Calu3 (cell line): ENCODE measurements around the gene RANBP2. TPM values are rescaled to one million over a fixed set of nuclear protein-coding genes. Genes with fewer than 3 reads are reported as not detected.

Experiments used
- BruUV-seq: library from RNA; stranded (reverse); fragments of 400-500 nt; replicated peaks from 2 replicates; lab custom pipeline; 2021; lab: Mats Ljungman, UMichigan
- CTCF ChIA-PET: fragments of 300-600 bp; sonication (Branson Sonifier 250); formaldehyde crosslinking; loops from one replicate; lab custom pipeline; 2022; ENCODE audit warnings: antibody characterized with exemption; lab: Charles Lee
- DNase-seq: peaks from one replicate; pipeline ENCODE4 v3.0.0; 2022
- H3K27ac Mint-ChIP-seq: one replicate; pipeline ENCODE4 v1.8.0; 2022; ENCODE audit warnings: mixed read lengths; ENCODE audit not compliant: unreplicated experiment
- H3K27me3 Mint-ChIP-seq: one replicate; pipeline ENCODE4 v1.8.0; 2022; ENCODE audit warnings: mixed read lengths; ENCODE audit not compliant: unreplicated experiment
- H3K36me3 Mint-ChIP-seq: one replicate; pipeline ENCODE4 v1.8.0; 2022; ENCODE audit warnings: mild to moderate bottlenecking, moderate library complexity, mixed read lengths; ENCODE audit not compliant: insufficient read depth, unreplicated experiment
- H3K4me1 Mint-ChIP-seq: one replicate; pipeline ENCODE4 v1.8.0; 2022; ENCODE audit warnings: mild to moderate bottlenecking, low read depth, mixed read lengths; ENCODE audit not compliant: unreplicated experiment
- H3K4me3 Mint-ChIP-seq: one replicate; pipeline ENCODE4 v1.8.0; 2022; ENCODE audit warnings: mild to moderate bottlenecking, low read depth, moderate library complexity, mixed read lengths; ENCODE audit not compliant: unreplicated experiment
- H3K9me3 Mint-ChIP-seq: one replicate; pipeline ENCODE4 v1.8.0; 2022; ENCODE audit warnings: low read depth, mixed read lengths; ENCODE audit not compliant: unreplicated experiment
- CTCF ChIP-seq: fragments of 200-600 bp; IDR thresholded peaks from one replicate; pipeline ENCODE4 v1.8.0; 2022; ENCODE audit warnings: antibody characterized with exemption; ENCODE audit not compliant: unreplicated experiment
- intact Hi-C: fragments of 100-400 bp; cut with micrococcal nuclease; formaldehyde crosslinking; loops from one replicate; pipeline ENCODE4 v1.10.0; 2022; ENCODE audit not compliant: unreplicated experiment
- total RNA-seq: library from RNA; stranded (reverse); gene quantifications from 2 replicates; pipeline ENCODE4 v1.2.3, GENCODE V29; 2022

The RANBP2 gene
- total RNA-seq, 1 experiment from 2014 or later, result 64.9 TPM

GRCh38 chr2:108776475-108776874, 57.2 kb downstream of the RANBP2 start:
- no peak for DNase-seq
- Mint-ChIP-seq H3K4me1 (no peaks in the 10 kb centered on the region), H3K36me3 (peaks cover 52% of the 10 kb centered on the region), H3K27ac (no peak overlapping the region), H3K4me3 (no peak overlapping the region), H3K9me3 (no peaks in the 10 kb centered on the region), H3K27me3 (no peaks in the 10 kb centered on the region)
- TF ChIP-seq CTCF, result no peak
- intact Hi-C loops, result no loop called here
- CTCF ChIA-PET, result no interaction called here
- BruUV-seq, result no TSS peak

- no peak overlapping the region for H3K27ac Mint-ChIP-seq
- intact Hi-C loops, result no loop called here
- TF ChIP-seq CTCF, result no peak
- peaks cover 50% of the 10 kb centered on the region for H3K36me3 Mint-ChIP-seq
- CTCF ChIA-PET, result no interaction called here
- no peak overlapping the region for H3K4me3 Mint-ChIP-seq
- no peak for DNase-seq
- no TSS peak for BruUV-seq
- H3K9me3 Mint-ChIP-seq, result no peaks in the 10 kb centered on the region
- H3K27me3 Mint-ChIP-seq, result no peaks in the 10 kb centered on the region
- no peaks in the 10 kb centered on the region for H3K4me1 Mint-ChIP-seq
These were observed 59.6 kb downstream of the RANBP2 start for GRCh38 chr2:108778857-108779256.

- H3K9me3 Mint-ChIP-seq, result no peaks in the 10 kb centered on the region
- peak overlapping the region; percentile 56 for H3K27ac Mint-ChIP-seq
- intact Hi-C loops, result no loop called here
These were observed 66.7 kb downstream of the RANBP2 start for GRCh38 chr2:108786008-108786353.

GRCh38 chr2:108786354-108787215, 67.3 kb downstream of the RANBP2 start, which contains the start of gene CCDC138:
TSS of gene CCDC138 (plus strand) at chr2:108786771. CDS start at chr2:108786823, 52 bp downstream.
- peak; percentile 94 for DNase-seq
- CTCF ChIA-PET, result no interaction called here
- Mint-ChIP-seq H3K9me3 (no peaks in the 10 kb centered on the region), H3K4me3 (peak within 1 kb of the TSS; percentile 85), H3K27ac (peak within 1 kb of the TSS; percentile 56), H3K27me3 (no peaks in the 10 kb centered on the region), H3K4me1 (no peaks in the 10 kb centered on the region), H3K36me3 (peaks cover 42% of the 10 kb centered on the region)
- intact Hi-C loops, result no loop called here
- no TSS peak for BruUV-seq
- TF ChIP-seq CTCF, result no peak

More at GRCh38 chr2:108786008-108786353, 66.7 kb downstream of the RANBP2 start:
- H3K27me3 Mint-ChIP-seq, result no peaks in the 10 kb centered on the region
- BruUV-seq, result no TSS peak
- DNase-seq, result no peak
- peaks cover 42% of the 10 kb centered on the region for H3K36me3 Mint-ChIP-seq
- H3K4me3 Mint-ChIP-seq, result peak overlapping the region; percentile 85
- CTCF ChIA-PET, result no interaction called here
- no peaks in the 10 kb centered on the region for H3K4me1 Mint-ChIP-seq
- no peak for TF ChIP-seq CTCF
